Rectal smooth muscle tissue (tissue), 1 donor: ENCODE results near the gene CCDC54.

Experiments used
- H3K27ac ChIP-seq: one replicate; pipeline ENCODE4 v1.7.0; 2013; ENCODE audit warnings: low read depth, low read length, inconsistent platforms
- H3K27me3 ChIP-seq: one replicate; pipeline ENCODE4 v1.7.0; 2013; ENCODE audit warnings: low read length; ENCODE audit not compliant: control insufficient read depth, insufficient read depth
- H3K36me3 ChIP-seq: one replicate; pipeline ENCODE4 v1.7.0; 2013; ENCODE audit warnings: low read length; ENCODE audit not compliant: control insufficient read depth, insufficient read depth
- H3K4me1 ChIP-seq: one replicate; pipeline ENCODE4 v1.7.0; 2013; ENCODE audit warnings: low read length; ENCODE audit not compliant: control insufficient read depth, insufficient read depth
- H3K4me3 ChIP-seq: one replicate; pipeline ENCODE4 v1.7.0; 2013; ENCODE audit warnings: low read length
- H3K9ac ChIP-seq: one replicate; pipeline ENCODE4 v1.7.0; 2013; ENCODE audit warnings: low read length

The CCDC54 gene

GRCh38 chr3:107401301-107401700 is 24.1 kb downstream of the CCDC54 start:
- Histone ChIP-seq H3K27ac (no peak overlapping the region), H3K4me3 (no peak overlapping the region), H3K9ac (no peak overlapping the region), H3K4me1 (no peaks in the 10 kb centered on the region), H3K27me3 (no peaks in the 10 kb centered on the region), H3K36me3 (no peaks in the 10 kb centered on the region)

- no peaks in the 10 kb centered on the region for H3K4me1 ChIP-seq
- no peak overlapping the region for H3K4me3 ChIP-seq
- no peak overlapping the region for H3K27ac ChIP-seq
- H3K9ac ChIP-seq: no peak overlapping the region
- H3K36me3 ChIP-seq: no peaks in the 10 kb centered on the region
- H3K27me3 ChIP-seq: no peaks in the 10 kb centered on the region
Observed at GRCh38 chr3:107402214-107402613, 25.0 kb downstream of the CCDC54 start.

- no peak overlapping the region for H3K9ac ChIP-seq
- H3K27ac ChIP-seq: no peak overlapping the region
- H3K4me1 ChIP-seq: no peaks in the 10 kb centered on the region
- no peak overlapping the region for H3K4me3 ChIP-seq
- H3K27me3 ChIP-seq: no peaks in the 10 kb centered on the region
- H3K36me3 ChIP-seq: no peaks in the 10 kb centered on the region
Observed at GRCh38 chr3:107404727-107405469, 27.7 kb downstream of the CCDC54 start.

GRCh38 chr3:107407355-107407754 is 30.1 kb downstream of the CCDC54 start:
- no peak overlapping the region for H3K9ac ChIP-seq
- H3K27me3 ChIP-seq: no peaks in the 10 kb centered on the region
- H3K4me3 ChIP-seq: no peak overlapping the region
- H3K36me3 ChIP-seq: no peaks in the 10 kb centered on the region
- no peak overlapping the region for H3K27ac ChIP-seq
- no peaks in the 10 kb centered on the region for H3K4me1 ChIP-seq

GRCh38 chr3:107408513-107408912 is 31.3 kb downstream of the CCDC54 start:
- H3K36me3 ChIP-seq: no peaks in the 10 kb centered on the region
- no peak overlapping the region for H3K9ac ChIP-seq
- no peak overlapping the region for H3K27ac ChIP-seq
- H3K27me3 ChIP-seq: no peaks in the 10 kb centered on the region
- no peak overlapping the region for H3K4me3 ChIP-seq
- H3K4me1 ChIP-seq: no peaks in the 10 kb centered on the region

DNA sequence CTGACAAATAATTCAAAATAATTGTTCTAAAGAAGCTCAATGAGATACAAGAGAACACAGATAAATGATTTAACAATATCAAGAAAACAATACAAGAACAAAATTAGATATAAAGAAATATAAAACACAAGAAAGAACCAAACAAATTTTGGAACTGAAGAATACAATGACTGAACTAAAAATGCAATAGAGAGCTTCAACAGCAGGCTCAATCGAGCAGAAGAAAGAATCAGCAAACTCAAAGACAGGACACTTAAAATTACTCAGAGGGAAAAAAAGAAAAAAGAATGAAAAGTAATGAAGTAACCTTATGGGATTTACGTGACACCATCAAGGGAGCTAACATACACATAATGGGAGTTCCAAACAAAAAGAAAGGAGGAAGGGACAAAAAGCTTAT is 32.1 kb downstream of the CCDC54 start:
- Histone ChIP-seq H3K4me1 (no peaks in the 10 kb centered on the region), H3K36me3 (no peaks in the 10 kb centered on the region), H3K9ac (no peak overlapping the region), H3K27ac (no peak overlapping the region), H3K4me3 (no peak overlapping the region), H3K27me3 (no peaks in the 10 kb centered on the region)

DNA sequence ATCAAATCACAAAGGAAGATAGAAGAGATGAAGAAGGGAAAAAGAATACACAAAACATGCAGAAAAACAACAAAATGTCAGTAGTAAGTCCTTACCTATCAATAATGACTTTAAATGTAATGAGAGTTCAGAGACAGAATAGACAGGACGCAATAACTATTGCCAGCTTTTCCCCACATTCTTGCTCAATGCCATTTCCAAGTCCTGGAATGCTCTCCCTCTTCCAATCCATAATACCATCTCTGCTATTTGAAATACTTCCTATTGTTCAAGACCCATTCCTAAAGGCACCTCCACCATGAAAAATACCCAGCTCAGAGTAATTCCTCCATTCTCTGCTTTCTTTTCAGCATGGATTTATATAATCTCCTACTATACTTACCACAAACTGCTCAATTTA is 33.4 kb downstream of the CCDC54 start:
- H3K4me3 ChIP-seq: no peak overlapping the region
- H3K36me3 ChIP-seq: no peaks in the 10 kb centered on the region
- no peaks in the 10 kb centered on the region for H3K4me1 ChIP-seq
- no peak overlapping the region for H3K27ac ChIP-seq
- no peaks in the 10 kb centered on the region for H3K27me3 ChIP-seq
- no peak overlapping the region for H3K9ac ChIP-seq

- Histone ChIP-seq H3K27ac (no peak overlapping the region), H3K4me1 (no peaks in the 10 kb centered on the region), H3K9ac (no peak overlapping the region), H3K4me3 (no peak overlapping the region), H3K27me3 (no peaks in the 10 kb centered on the region), H3K36me3 (no peaks in the 10 kb centered on the region)
Observed at GRCh38 chr3:107411056-107411455, 33.8 kb downstream of the CCDC54 start.

DNA sequence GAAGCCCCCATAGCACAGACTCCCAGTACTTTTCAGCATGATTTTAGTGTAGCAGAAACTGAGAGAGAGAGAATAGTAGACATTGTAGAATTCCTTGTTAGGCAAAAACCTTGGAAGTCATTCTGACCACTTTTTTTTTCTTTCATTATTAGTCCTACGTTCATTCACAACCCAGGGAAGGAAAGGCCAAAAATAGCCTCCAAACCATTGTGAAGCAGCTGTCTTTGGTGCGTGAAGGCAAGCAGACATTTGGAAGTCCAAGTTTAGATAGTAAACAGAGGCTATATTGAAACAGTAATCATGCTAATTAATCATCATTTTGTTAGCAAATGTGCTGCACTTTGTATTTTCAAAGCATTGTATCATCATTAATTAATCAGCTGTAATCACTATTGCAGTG is 34.5 kb downstream of the CCDC54 start:
- Histone ChIP-seq H3K9ac (no peak overlapping the region), H3K36me3 (no peaks in the 10 kb centered on the region), H3K4me1 (no peaks in the 10 kb centered on the region), H3K4me3 (no peak overlapping the region), H3K27me3 (no peaks in the 10 kb centered on the region), H3K27ac (no peak overlapping the region)

GRCh38 chr3:107412376-107412775 is 35.1 kb downstream of the CCDC54 start:
- Histone ChIP-seq H3K4me1 (no peaks in the 10 kb centered on the region), H3K9ac (no peak overlapping the region), H3K27ac (no peak overlapping the region), H3K4me3 (no peak overlapping the region), H3K36me3 (no peaks in the 10 kb centered on the region), H3K27me3 (no peaks in the 10 kb centered on the region)

DNA sequence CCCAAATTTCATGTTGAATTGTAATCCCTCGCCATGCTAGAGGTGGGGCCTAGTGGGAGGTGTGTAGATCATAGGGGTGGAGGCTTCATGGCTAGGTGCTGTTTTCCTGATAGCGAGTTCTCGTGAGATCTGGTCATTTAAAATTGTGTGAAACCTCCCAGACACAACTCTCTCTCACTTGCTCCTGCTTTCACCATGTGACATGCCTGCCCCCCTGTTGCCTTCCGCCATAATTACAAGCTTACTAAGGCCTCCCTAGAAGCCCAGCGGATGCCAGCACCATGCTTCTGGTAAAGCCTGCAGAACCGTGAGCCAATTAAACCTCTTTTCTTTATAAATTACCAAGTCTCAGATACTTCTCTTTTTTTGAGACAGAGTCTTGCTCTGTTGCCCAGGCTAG is 36.0 kb downstream of the CCDC54 start:
- Histone ChIP-seq H3K27ac (no peak overlapping the region), H3K4me3 (no peak overlapping the region), H3K9ac (no peak overlapping the region), H3K27me3 (no peaks in the 10 kb centered on the region), H3K4me1 (no peaks in the 10 kb centered on the region), H3K36me3 (no peaks in the 10 kb centered on the region)

DNA sequence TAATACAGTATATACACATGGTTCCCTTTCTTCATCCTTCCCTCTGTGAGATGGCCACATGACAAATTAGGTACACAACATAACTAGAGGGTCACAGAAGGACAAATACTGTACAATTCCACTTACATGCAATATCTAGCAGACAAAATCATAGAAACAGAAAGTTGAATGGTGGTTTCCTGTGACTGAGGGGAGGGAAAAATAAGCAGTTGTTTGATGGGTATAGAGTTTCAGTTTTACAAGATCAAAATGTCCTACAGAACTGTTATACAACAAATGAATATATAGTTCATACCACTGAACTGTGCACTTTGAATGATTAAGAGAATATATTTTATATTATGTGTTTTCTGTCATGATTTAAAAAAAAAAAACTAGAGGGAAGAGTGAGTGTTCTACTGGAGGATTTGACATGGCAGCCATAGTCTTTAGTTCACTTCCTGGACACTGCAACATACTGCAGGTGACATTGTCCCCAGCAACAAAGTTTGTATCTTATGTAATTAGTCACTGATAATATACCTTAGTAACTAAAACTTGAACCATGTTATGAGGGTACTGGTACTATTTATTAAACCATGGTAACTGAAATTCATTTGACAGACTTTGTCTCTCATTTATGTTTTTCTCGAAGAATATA is 37.2 kb downstream of the CCDC54 start:
- no peaks in the 10 kb centered on the region for H3K36me3 ChIP-seq
- no peak overlapping the region for H3K27ac ChIP-seq
- no peaks in the 10 kb centered on the region for H3K27me3 ChIP-seq
- H3K9ac ChIP-seq: no peak overlapping the region
- no peak overlapping the region for H3K4me3 ChIP-seq
- H3K4me1 ChIP-seq: no peaks in the 10 kb centered on the region

- no peak overlapping the region for H3K9ac ChIP-seq
- H3K36me3 ChIP-seq: no peaks in the 10 kb centered on the region
- no peaks in the 10 kb centered on the region for H3K4me1 ChIP-seq
- H3K4me3 ChIP-seq: no peak overlapping the region
- no peak overlapping the region for H3K27ac ChIP-seq
- H3K27me3 ChIP-seq: no peaks in the 10 kb centered on the region
Observed at GRCh38 chr3:107416138-107416537, 38.9 kb downstream of the CCDC54 start.
